HepG2 (cell line): ENCODE measurements around the gene TCAIM. TPM values are rescaled to one million over a fixed set of nuclear protein-coding genes. Genes with fewer than 3 reads are reported as not detected.

ENCODE experiments used
- ATAC-seq: fragments of 200-7000 bp; cut with Tn5 transposase; 3 replicates; pipeline ENCODE4 v1.9.1; 2020; ENCODE audit warnings: mild to moderate bottlenecking, moderate library complexity
- BruUV-seq: library from RNA; stranded (reverse); fragments of 400-500 nt; replicated peaks from 2 replicates; lab custom pipeline; 2021; lab: Mats Ljungman, UMichigan
- CTCF ChIA-PET: fragments of 300-600 bp; formaldehyde crosslinking; extraction: SDS; loops from one replicate; lab custom pipeline; 2021; ENCODE audit warnings: low total read pairs, inconsistent platforms, low intra/inter-chr PET ratio; lab: Yijun Ruan, JAX
- POLR2A ChIA-PET: fragments of 350-600 bp; sonication (Branson Sonifier 250); formaldehyde crosslinking; loops from one replicate; lab custom pipeline; 2020; ENCODE audit warnings: antibody characterized with exemption, inconsistent platforms; lab: Yijun Ruan, JAX
- DNase-seq: peaks from one replicate; pipeline ENCODE4 v3.0.0-alpha.2; 2015; ENCODE audit warnings: low spot score
- FAIRE-seq: peaks from 3 replicates; lab custom pipeline; 2011; peaks lifted over from hg19 to GRCh38; lab: Jason Lieb, UNC
- H2AFZ ChIP-seq: one replicate; pipeline ENCODE4 v1.6.1; 2011; ENCODE audit warnings: low read length, inconsistent platforms
- H3K27ac ChIP-seq: fragments of 300-600 bp; 3 replicates; pipeline ENCODE4 v1.8.0; 2011; ENCODE audit warnings: mixed run types, mild to moderate bottlenecking, mixed read lengths, low read length, inconsistent platforms; ENCODE audit not compliant: insufficient read depth; ENCODE audit errors: extremely low read length
- H3K27me3 ChIP-seq, 2 experiments: fragments of 200-600 bp in 1 of 2; 2 replicates in 1 of 2; 3 replicates in 1 of 2; pipeline versions ENCODE4 v1.6.0 to v1.8.0; 2011; ENCODE audit warnings: low read length in 2 of 2, mild to moderate bottlenecking in 2 of 2, moderate library complexity in 2 of 2, inconsistent platforms in 1 of 2; ENCODE audit not compliant: insufficient read depth in 2 of 2, control insufficient read depth in 1 of 2
- H3K36me3 ChIP-seq, 2 experiments: fragments of 200-600 bp in 1 of 2; replicated peaks in 1 of 2; 2 replicates in 1 of 2; 3 replicates in 1 of 2; pipeline versions ENCODE4 v1.5.1 to v1.8.0; 2011; ENCODE audit warnings: low read length in 2 of 2, inconsistent platforms in 1 of 2; ENCODE audit not compliant: insufficient read depth in 2 of 2, control insufficient read depth in 1 of 2
- H3K4me1 ChIP-seq: 2 replicates; pipeline ENCODE4 v1.5.1; 2012; ENCODE audit warnings: low read length, inconsistent platforms; ENCODE audit not compliant: insufficient read depth
- H3K4me2 ChIP-seq: 2 replicates; pipeline ENCODE4 v1.6.0; 2011; ENCODE audit warnings: low read depth, low read length, inconsistent platforms
- H3K4me3 ChIP-seq, 3 experiments: fragments of 200-600 bp in 1 of 3; sonication (generic), shearing (Covaris generic) in 1 of 3; replicated peaks in 1 of 3; 2 replicates each; pipeline ENCODE4 v1.5.1; 2011 to 2016; ENCODE audit warnings: low read length in 3 of 3, inconsistent platforms in 2 of 3, low read depth in 2 of 3, mild to moderate bottlenecking in 2 of 3, control low read depth in 1 of 3, mixed read lengths in 1 of 3; ENCODE audit not compliant: insufficient read depth in 1 of 3
- H3K79me2 ChIP-seq: one replicate; pipeline ENCODE4 v1.6.1; 2011; ENCODE audit warnings: low read length, inconsistent platforms; ENCODE audit not compliant: insufficient read depth
- H3K9ac ChIP-seq: 2 replicates; pipeline ENCODE4 v1.6.0; 2011; ENCODE audit warnings: mild to moderate bottlenecking, low read depth, low read length, inconsistent platforms; ENCODE audit not compliant: insufficient read depth
- H3K9me3 ChIP-seq: 2 replicates; pipeline ENCODE4 v1.5.1; 2012; ENCODE audit warnings: mild to moderate bottlenecking, low read length
- H4K20me1 ChIP-seq: 2 replicates; pipeline ENCODE4 v1.6.0; 2011; ENCODE audit warnings: inconsistent platforms, mild to moderate bottlenecking, low read length, moderate library complexity; ENCODE audit not compliant: insufficient read depth
- CREM ChIP-seq, 2 experiments: sonication (generic) in 1 of 2; formaldehyde crosslinking in 1 of 2; IDR thresholded peaks; 2 replicates each; pipeline versions ENCODE4 v1.4.0 to v1.6.1; 2016 to 2020; ENCODE audit warnings: antibody characterized with exemption in 1 of 2, mild to moderate bottlenecking in 1 of 2, missing genetic modification reagents in 1 of 2
- DR1 ChIP-seq: sonication (generic); formaldehyde crosslinking; IDR thresholded peaks from 2 replicates; pipeline ENCODE4 v1.8.0; 2021; ENCODE audit warnings: mild to moderate bottlenecking, missing genetic modification reagents, inconsistent platforms
- EEA1 ChIP-seq: sonication (generic); formaldehyde crosslinking; IDR thresholded peaks from 2 replicates; pipeline ENCODE4 v1.5.1; 2020; ENCODE audit warnings: mild to moderate bottlenecking, missing genetic modification reagents, borderline replicate concordance
- NFE2L1 ChIP-seq: sonication (generic); formaldehyde crosslinking; IDR thresholded peaks from 2 replicates; pipeline ENCODE4 v1.4.0; 2020; ENCODE audit warnings: missing genetic modification reagents, mild to moderate bottlenecking, borderline replicate concordance
- RARG ChIP-seq: sonication (generic); formaldehyde crosslinking; IDR thresholded peaks from 2 replicates; pipeline ENCODE4 v1.4.0; 2020; ENCODE audit warnings: low read depth, mild to moderate bottlenecking, missing genetic modification reagents
- SALL1 ChIP-seq: sonication (generic); formaldehyde crosslinking; IDR thresholded peaks from 2 replicates; pipeline ENCODE4 v1.8.0; 2022; ENCODE audit warnings: mild to moderate bottlenecking, missing genetic modification reagents
- SMC3 ChIP-seq: IDR thresholded peaks from 2 replicates; pipeline ENCODE4 v1.6.1; 2011; ENCODE audit warnings: low read length, improper control_type of control experiment
- SNAI1 ChIP-seq: sonication (generic); formaldehyde crosslinking; IDR thresholded peaks from 2 replicates; pipeline ENCODE4 v1.5.0; 2020; ENCODE audit warnings: mild to moderate bottlenecking, missing genetic modification reagents, borderline replicate concordance
- SNRNP70 ChIP-seq: fragments of 200-400 bp; formaldehyde crosslinking; IDR thresholded peaks from 2 replicates; pipeline ENCODE4 v1.6.1; 2017; ENCODE audit warnings: mild to moderate bottlenecking, low read depth, low read length, moderate library complexity
- ZBTB42 ChIP-seq: sonication (generic); formaldehyde crosslinking; IDR thresholded peaks from 2 replicates; pipeline ENCODE4 v1.5.0; 2020; ENCODE audit warnings: mild to moderate bottlenecking, missing genetic modification reagents
- ZNF136 ChIP-seq: sonication (generic); formaldehyde crosslinking; IDR thresholded peaks from 2 replicates; pipeline ENCODE4 v1.8.1; 2022; ENCODE audit warnings: low read depth, mild to moderate bottlenecking, moderate library complexity, missing genetic modification reagents
- ZNF33B ChIP-seq: sonication (generic); formaldehyde crosslinking; IDR thresholded peaks from 2 replicates; pipeline ENCODE4 v1.5.1; 2020; ENCODE audit warnings: mild to moderate bottlenecking, missing genetic modification reagents
- ZNF724P ChIP-seq: sonication (generic); formaldehyde crosslinking; IDR thresholded peaks from 2 replicates; pipeline ENCODE4 v1.8.0; 2022; ENCODE audit warnings: missing genetic modification reagents, borderline replicate concordance
- WGBS: methylation state at CpG from one replicate; pipeline ENCODE4 v1.1.6; 2017; ENCODE audit warnings: low lambda C conversion rate; 5-methylcytosine and 5-hydroxymethylcytosine counted together
- in situ Hi-C: cut with HindIII; loops from 2 replicates; pipeline ENCODE4 v1.10.0; 2017; ENCODE audit warnings: low pct_unique_long_range_greater_than_20kb; ENCODE audit not compliant: extremely low pct_ligation_motif_present
- intact Hi-C: fragments of 100-400 bp; cut with micrococcal nuclease; formaldehyde crosslinking; loops from one replicate; pipeline ENCODE4 v1.10.0; 2022; ENCODE audit not compliant: unreplicated experiment
- polyA plus RNA-seq, 8 experiments: library from polyadenylated mRNA; depleted of rRNA in 3 of 8; stranded (reverse) in 7 of 8; unstranded in 1 of 8; fragments of >200 nt; fragmentation: Illumina TruSeq in 4 of 8; extraction: Trizol in 4 of 8; gene quantifications; 2 replicates each; pipeline versions ENCODE4 v1.2.1 to v1.2.3, GENCODE V29; 2011 to 2016; ENCODE audit warnings: low read depth in 4 of 8, missing spikeins in 1 of 8, mixed read lengths in 1 of 8; ENCODE audit not compliant: insufficient read depth in 1 of 8
- total RNA-seq, 5 experiments: library from RNA; depleted of rRNA; stranded (reverse); fragments of >200 nt; fragmentation: Illumina TruSeq; extraction: Trizol; gene quantifications; 2 replicates each; pipeline ENCODE4 v1.2.3, GENCODE V29; 2016; ENCODE audit warnings: low read depth in 1 of 5
- TF ChIP-seq, protein P1 (sequence below): IDR thresholded peaks from 2 replicates; pipeline ENCODE4 v1.6.1; 2016
- TF ChIP-seq, protein P2 (sequence below): sonication (generic); formaldehyde crosslinking; conservative IDR thresholded peaks from 2 replicates; pipeline ENCODE4 v1.4.0; 2020; ENCODE audit warnings: mild to moderate bottlenecking, missing genetic modification reagents, moderate library complexity

TCAIM gene
- total and polyA plus RNA-seq, 2 of the 13 experiments (the other 11 are each of a cell fraction or from before 2014, with no cell fraction given): 16.9 to 22.6 TPM

DNA sequence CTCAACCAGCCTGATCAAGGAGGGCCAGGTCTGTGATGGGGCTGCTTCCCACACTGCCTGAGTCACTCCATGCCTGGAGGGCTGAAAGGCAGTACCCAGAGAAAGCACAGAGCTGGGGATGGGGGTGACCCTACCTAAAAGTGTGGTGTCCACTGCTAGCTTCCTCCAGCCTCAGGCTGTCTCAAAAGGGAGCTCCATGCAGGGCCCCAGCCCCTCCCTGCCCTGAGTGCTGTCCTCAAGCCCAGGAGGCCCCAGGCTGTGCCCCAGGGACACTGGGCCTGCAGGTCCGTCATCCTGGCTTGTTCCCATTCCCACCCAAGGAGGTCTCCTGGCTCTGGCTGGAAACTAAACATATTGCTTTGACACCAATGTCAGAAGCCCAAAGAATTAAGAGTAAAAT lies 82.1 kb downstream of the TCAIM start:
- WGBS: 60% methylated on average over 1 of the region's 1 CpG
- intact Hi-C loops: no loop called here
- POLR2A ChIA-PET: interaction anchor here (1.0 to 1.8 kb wide), 2 partner anchors 18 to 82 kb away, joined by 3 to 8 read pairs; partner anchors contain the start of gene TCAIM
- Histone ChIP-seq H3K9me3 (no peaks in the 10 kb centered on the region), H3K36me3 (no peaks in the 10 kb centered on the region), H3K4me2 (peak overlapping the region; percentile 58; the same call in 1 of the 2 replicates), H3K27me3 (peaks cover 0 to 5% of the 10 kb centered on the region in 2 experiments; a peak in 2 of 5 replicates), H3K4me1 (peaks cover 30% of the 10 kb centered on the region), H3K4me3 (no peak overlapping the region), H2AFZ (no peak overlapping the region), H4K20me1 (no peaks in the 10 kb centered on the region), H3K27ac (no peak overlapping the region), H3K9ac (no peak overlapping the region), H3K79me2 (no peaks in the 10 kb centered on the region)
- in situ Hi-C loops: no loop called here
- no peak for DNase-seq
- TF ChIP-seq CREM (IDR thresholded peaks at IDR 0.05) (no peak), CREM (CRISPR knock-in tag; IDR thresholded peaks at IDR 0.05) (no peak), ZNF136 (CRISPR knock-in tag) (no peak), NFE2L1 (no peak), SNAI1 (CRISPR knock-in tag) (no peak), RARG (no peak), DR1 (CRISPR knock-in tag) (no peak), ZNF33B (CRISPR knock-in tag) (no peak), ZBTB42 (CRISPR knock-in tag) (no peak), SMC3 (no peak), SNRNP70 (no peak), SALL1 (CRISPR knock-in tag) (no peak), ZNF724P (CRISPR knock-in tag) (no peak), EEA1 (no peak)
- TF ChIP-seq, protein P1, sequence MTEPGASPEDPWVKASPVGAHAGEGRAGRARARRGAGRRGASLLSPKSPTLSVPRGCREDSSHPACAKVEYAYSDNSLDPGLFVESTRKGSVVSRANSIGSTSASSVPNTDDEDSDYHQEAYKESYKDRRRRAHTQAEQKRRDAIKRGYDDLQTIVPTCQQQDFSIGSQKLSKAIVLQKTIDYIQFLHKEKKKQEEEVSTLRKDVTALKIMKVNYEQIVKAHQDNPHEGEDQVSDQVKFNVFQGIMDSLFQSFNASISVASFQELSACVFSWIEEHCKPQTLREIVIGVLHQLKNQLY: no peak
- TF ChIP-seq, protein P2, sequence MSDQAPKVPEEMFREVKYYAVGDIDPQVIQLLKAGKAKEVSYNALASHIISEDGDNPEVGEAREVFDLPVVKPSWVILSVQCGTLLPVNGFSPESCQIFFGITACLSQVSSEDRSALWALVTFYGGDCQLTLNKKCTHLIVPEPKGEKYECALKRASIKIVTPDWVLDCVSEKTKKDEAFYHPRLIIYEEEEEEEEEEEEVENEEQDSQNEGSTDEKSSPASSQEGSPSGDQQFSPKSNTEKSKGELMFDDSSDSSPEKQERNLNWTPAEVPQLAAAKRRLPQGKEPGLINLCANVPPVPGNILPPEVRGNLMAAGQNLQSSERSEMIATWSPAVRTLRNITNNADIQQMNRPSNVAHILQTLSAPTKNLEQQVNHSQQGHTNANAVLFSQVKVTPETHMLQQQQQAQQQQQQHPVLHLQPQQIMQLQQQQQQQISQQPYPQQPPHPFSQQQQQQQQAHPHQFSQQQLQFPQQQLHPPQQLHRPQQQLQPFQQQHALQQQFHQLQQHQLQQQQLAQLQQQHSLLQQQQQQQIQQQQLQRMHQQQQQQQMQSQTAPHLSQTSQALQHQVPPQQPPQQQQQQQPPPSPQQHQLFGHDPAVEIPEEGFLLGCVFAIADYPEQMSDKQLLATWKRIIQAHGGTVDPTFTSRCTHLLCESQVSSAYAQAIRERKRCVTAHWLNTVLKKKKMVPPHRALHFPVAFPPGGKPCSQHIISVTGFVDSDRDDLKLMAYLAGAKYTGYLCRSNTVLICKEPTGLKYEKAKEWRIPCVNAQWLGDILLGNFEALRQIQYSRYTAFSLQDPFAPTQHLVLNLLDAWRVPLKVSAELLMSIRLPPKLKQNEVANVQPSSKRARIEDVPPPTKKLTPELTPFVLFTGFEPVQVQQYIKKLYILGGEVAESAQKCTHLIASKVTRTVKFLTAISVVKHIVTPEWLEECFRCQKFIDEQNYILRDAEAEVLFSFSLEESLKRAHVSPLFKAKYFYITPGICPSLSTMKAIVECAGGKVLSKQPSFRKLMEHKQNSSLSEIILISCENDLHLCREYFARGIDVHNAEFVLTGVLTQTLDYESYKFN (CRISPR knock-in tag): no peak
- no peak for FAIRE-seq
- ATAC-seq: no peak; the same call in 2 of the 3 replicates
- BruUV-seq: no TSS peak
- CTCF ChIA-PET: no interaction called here
